ENCODE results near the gene ZBTB16. TPM values are rescaled to one million over a fixed set of nuclear protein-coding genes. Genes with fewer than 3 reads are reported as not detected.

The ZBTB16 gene
- total RNA-seq, 2 experiments from 2014 or later: 19.1 to 20.6 TPM

GRCh38 chr11:114116357-114116756, 56.8 kb downstream of the ZBTB16 start:
- ATAC-seq (ENCODE audit: poor library complexity) (no peak), DNase-seq (no peak)
- Histone ChIP-seq H3K9me3 (ENCODE audit: control insufficient read depth in 1 of 2, insufficient read depth in 1 of 2, low read length in 2 of 2) (no peaks in the 10 kb centered on the region), H3K27ac (ENCODE audit: low read depth in 1 of 2, low read length in 2 of 2) (no peak overlapping the region), H3K36me3 (ENCODE audit: insufficient read depth, low read length) (no peaks in the 10 kb centered on the region), H3K4me3 (ENCODE audit: low read length) (no peak overlapping the region), H3K27me3 (ENCODE audit: control insufficient read depth in 1 of 2, insufficient read depth in 2 of 2, low read length in 2 of 2) (no peaks in the 10 kb centered on the region), H3K4me1 (ENCODE audit: insufficient read depth, low read length) (no peaks in the 10 kb centered on the region)
- CTCF ChIA-PET: interaction anchor here (0.6 kb wide), 1 partner anchor 98 kb away, joined by 3 read pairs; no protein-coding TSS in a partner anchor
- H3K4me1 Mint-ChIP-seq (ENCODE audit: low read depth): peaks cover 12% of the 10 kb centered on the region
- intact Hi-C loops (cut with DNase I, micrococcal nuclease): no loop called here
- H3K36me3 Mint-ChIP-seq (ENCODE audit: low read depth): no peaks in the 10 kb centered on the region
- TF ChIP-seq, protein P1, sequence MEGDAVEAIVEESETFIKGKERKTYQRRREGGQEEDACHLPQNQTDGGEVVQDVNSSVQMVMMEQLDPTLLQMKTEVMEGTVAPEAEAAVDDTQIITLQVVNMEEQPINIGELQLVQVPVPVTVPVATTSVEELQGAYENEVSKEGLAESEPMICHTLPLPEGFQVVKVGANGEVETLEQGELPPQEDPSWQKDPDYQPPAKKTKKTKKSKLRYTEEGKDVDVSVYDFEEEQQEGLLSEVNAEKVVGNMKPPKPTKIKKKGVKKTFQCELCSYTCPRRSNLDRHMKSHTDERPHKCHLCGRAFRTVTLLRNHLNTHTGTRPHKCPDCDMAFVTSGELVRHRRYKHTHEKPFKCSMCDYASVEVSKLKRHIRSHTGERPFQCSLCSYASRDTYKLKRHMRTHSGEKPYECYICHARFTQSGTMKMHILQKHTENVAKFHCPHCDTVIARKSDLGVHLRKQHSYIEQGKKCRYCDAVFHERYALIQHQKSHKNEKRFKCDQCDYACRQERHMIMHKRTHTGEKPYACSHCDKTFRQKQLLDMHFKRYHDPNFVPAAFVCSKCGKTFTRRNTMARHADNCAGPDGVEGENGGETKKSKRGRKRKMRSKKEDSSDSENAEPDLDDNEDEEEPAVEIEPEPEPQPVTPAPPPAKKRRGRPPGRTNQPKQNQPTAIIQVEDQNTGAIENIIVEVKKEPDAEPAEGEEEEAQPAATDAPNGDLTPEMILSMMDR (IDR thresholded peaks at IDR 0.05): no peak
- peaks cover 24% of the 10 kb centered on the region for H3K27me3 Mint-ChIP-seq
- no peak overlapping the region for H3K27ac Mint-ChIP-seq
- no peak overlapping the region for H3K4me3 Mint-ChIP-seq
- H3K9me3 Mint-ChIP-seq: no peaks in the 10 kb centered on the region
- POLR2A ChIA-PET: no interaction called here

DNA sequence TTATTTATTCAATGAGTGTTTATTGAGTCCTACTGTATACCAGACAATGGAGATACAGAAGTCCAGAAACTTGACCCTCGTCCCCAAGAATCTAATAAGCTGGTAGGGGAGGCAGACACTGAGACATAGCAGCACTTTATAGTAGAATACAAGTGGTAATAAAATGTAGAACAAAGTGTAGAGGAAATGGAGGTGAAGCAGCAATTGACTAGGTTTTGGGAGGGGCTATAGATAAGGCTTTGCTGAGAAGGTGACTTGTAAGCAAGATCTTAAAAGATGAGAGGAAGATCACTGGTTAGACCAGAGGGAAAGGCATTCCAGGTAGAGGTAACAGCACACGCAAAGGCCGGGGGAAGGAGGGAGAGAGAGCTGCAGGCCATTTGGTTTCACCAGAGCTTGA, 57.3 kb downstream of the ZBTB16 start:
- Histone ChIP-seq H3K4me3 (ENCODE audit: low read length) (no peak overlapping the region), H3K36me3 (ENCODE audit: insufficient read depth, low read length) (no peaks in the 10 kb centered on the region), H3K27ac (ENCODE audit: low read depth in 1 of 2, low read length in 2 of 2) (no peak overlapping the region), H3K27me3 (ENCODE audit: control insufficient read depth in 1 of 2, insufficient read depth in 2 of 2, low read length in 2 of 2) (no peaks in the 10 kb centered on the region), H3K4me1 (ENCODE audit: insufficient read depth, low read length) (no peaks in the 10 kb centered on the region), H3K9me3 (ENCODE audit: control insufficient read depth in 1 of 2, insufficient read depth in 1 of 2, low read length in 2 of 2) (no peaks in the 10 kb centered on the region)
- POLR2A ChIA-PET: no interaction called here
- Mint-ChIP-seq H3K4me3 (no peak overlapping the region), H3K27me3 (peaks cover 20% of the 10 kb centered on the region), H3K9me3 (no peaks in the 10 kb centered on the region), H3K27ac (no peak overlapping the region), H3K4me1 (ENCODE audit: low read depth) (peaks cover 12% of the 10 kb centered on the region), H3K36me3 (ENCODE audit: low read depth) (no peaks in the 10 kb centered on the region)
- CTCF ChIA-PET: no interaction called here
- intact Hi-C loops (cut with DNase I, micrococcal nuclease): no loop called here
- no peak for ATAC-seq (ENCODE audit: poor library complexity)
- DNase-seq: no peak
- TF ChIP-seq, protein P1 (IDR thresholded peaks at IDR 0.05): no peak

DNA sequence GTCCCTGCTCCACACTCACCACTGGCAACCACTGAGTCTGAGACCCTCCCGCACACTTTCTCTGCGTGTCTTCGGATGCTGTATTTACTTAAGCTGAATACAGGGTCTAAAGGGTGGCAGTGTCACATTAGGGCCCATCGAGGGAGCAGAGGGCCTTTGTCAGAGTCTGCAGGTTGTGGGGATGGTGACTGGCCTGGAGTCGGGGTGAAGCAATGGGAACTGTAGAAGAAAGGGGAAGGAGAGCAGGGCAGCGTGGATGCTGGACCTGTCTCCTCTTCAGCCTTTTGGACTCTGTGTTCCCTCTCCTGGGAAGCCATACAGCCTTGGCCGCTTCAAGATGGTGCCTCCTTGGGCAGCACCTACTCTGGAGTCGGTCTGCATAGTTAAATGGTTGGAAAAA, 61.1 kb downstream of the ZBTB16 start:
- Mint-ChIP-seq H3K9me3 (no peaks in the 10 kb centered on the region), H3K4me3 (no peak overlapping the region)
- no peak for ATAC-seq (ENCODE audit: poor library complexity)

More for the DNA sequence above, 61.1 kb downstream of the ZBTB16 start:
- TF ChIP-seq, protein P1 (IDR thresholded peaks at IDR 0.05): no peak
- Mint-ChIP-seq H3K27me3 (peaks cover 9% of the 10 kb centered on the region), H3K36me3 (ENCODE audit: low read depth) (no peaks in the 10 kb centered on the region), H3K27ac (no peak overlapping the region), H3K4me1 (ENCODE audit: low read depth) (peaks cover 11% of the 10 kb centered on the region)
- Histone ChIP-seq H3K36me3 (ENCODE audit: insufficient read depth, low read length) (no peaks in the 10 kb centered on the region), H3K9me3 (ENCODE audit: control insufficient read depth in 1 of 2, insufficient read depth in 1 of 2, low read length in 2 of 2) (no peaks in the 10 kb centered on the region), H3K27me3 (ENCODE audit: control insufficient read depth in 1 of 2, insufficient read depth in 2 of 2, low read length in 2 of 2) (no peaks in the 10 kb centered on the region), H3K4me1 (ENCODE audit: insufficient read depth, low read length) (no peaks in the 10 kb centered on the region), H3K27ac (ENCODE audit: low read depth in 1 of 2, low read length in 2 of 2) (no peak overlapping the region), H3K4me3 (ENCODE audit: low read length) (no peak overlapping the region)
- intact Hi-C loops (cut with DNase I, micrococcal nuclease): loop anchor here in 1 of 2 experiments (10.0 kb wide), 1 partner anchor 54 kb away; no protein-coding TSS in a partner anchor
- ChIA-PET POLR2A (no interaction called here), CTCF (no interaction called here)
- no peak for DNase-seq
